Prostate gland (tissue), 2 donors: ENCODE data around the gene CENPK.

ENCODE experiments used
- POLR2A ChIP-seq: fragments of 450-650 bp; IDR thresholded peaks from one replicate; pipeline ENCODE4 v1.6.1; 2016; ENCODE audit warnings: antibody characterized with exemption, mild to moderate bottlenecking
- POLR2AphosphoS5 ChIP-seq: sonication (generic); formaldehyde crosslinking; IDR thresholded peaks from one replicate; pipeline ENCODE4 v1.6.1; 2017; ENCODE audit warnings: antibody characterized with exemption
- TF ChIP-seq, protein P1 (sequence below), 4 experiments: fragments of 200-600 bp in 2 of 4; fragments of 450-650 bp in 2 of 4; sonication (generic) in 2 of 4; IDR thresholded peaks; 1 replicate in 3 of 4; 2 replicates in 1 of 4; pipeline ENCODE4 v1.5.1; 2016 to 2019; ENCODE audit warnings: antibody characterized with exemption in 4 of 4, mild to moderate bottlenecking in 2 of 4, moderate library complexity in 2 of 4

DNA sequence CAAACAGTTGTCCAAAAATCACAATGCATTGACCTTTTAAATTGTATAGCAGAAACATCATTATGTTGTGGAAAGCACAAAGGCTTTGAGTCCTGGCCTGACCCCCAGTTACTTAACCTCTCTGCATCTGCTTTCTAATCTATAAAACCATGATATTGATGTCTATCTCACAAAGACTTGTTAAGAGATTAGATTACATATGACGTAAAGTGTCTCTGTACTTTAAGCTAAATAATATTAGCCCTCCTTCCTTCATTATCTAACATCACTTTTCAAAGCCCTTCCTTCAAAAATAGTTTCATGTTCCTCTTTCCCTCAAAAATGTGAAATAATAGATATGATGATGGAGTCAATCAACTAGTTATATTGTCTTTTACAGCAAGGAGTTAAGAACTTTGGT lies 84.6 kb downstream of the CENPK start:
- TF ChIP-seq POLR2AphosphoS5 (no peak), POLR2A (no peak)
- TF ChIP-seq, protein P1, sequence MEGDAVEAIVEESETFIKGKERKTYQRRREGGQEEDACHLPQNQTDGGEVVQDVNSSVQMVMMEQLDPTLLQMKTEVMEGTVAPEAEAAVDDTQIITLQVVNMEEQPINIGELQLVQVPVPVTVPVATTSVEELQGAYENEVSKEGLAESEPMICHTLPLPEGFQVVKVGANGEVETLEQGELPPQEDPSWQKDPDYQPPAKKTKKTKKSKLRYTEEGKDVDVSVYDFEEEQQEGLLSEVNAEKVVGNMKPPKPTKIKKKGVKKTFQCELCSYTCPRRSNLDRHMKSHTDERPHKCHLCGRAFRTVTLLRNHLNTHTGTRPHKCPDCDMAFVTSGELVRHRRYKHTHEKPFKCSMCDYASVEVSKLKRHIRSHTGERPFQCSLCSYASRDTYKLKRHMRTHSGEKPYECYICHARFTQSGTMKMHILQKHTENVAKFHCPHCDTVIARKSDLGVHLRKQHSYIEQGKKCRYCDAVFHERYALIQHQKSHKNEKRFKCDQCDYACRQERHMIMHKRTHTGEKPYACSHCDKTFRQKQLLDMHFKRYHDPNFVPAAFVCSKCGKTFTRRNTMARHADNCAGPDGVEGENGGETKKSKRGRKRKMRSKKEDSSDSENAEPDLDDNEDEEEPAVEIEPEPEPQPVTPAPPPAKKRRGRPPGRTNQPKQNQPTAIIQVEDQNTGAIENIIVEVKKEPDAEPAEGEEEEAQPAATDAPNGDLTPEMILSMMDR (IDR thresholded peaks at IDR 0.05), result no peak
